Ascending aorta (tissue), 2 donors: ENCODE results near the gene MYO3B. TPM values are rescaled to one million over a fixed set of nuclear protein-coding genes. Genes with fewer than 3 reads are reported as not detected.
"Not testable (repeated sequence)": the region's sequence is repeated elsewhere in the genome, so short reads cannot be mapped to it uniquely, and the experiment has no call there.

Experiments
- DNase-seq, 2 donors: peaks; one replicate each; pipeline ENCODE4 v3.0.0-alpha.2; 2019; ENCODE audit warnings: low spot score in 2 of 2
- H3K27ac ChIP-seq, 2 donors: fragments of 200-600 bp; sonication (generic); one replicate each; pipeline ENCODE4 v1.5.1; 2016 to 2017; ENCODE audit warnings: mild to moderate bottlenecking in 1 of 2
- H3K27me3 ChIP-seq: fragments of 200-600 bp; sonication (generic); one replicate; pipeline ENCODE4 v1.5.1; 2017
- H3K36me3 ChIP-seq, 2 donors: fragments of 200-600 bp; sonication (generic); one replicate each; pipeline ENCODE4 v1.5.1; 2016
- H3K4me1 ChIP-seq, 2 donors: fragments of 200-600 bp; sonication (generic); one replicate each; pipeline ENCODE4 v1.5.1; 2016 to 2017; ENCODE audit warnings: mild to moderate bottlenecking in 1 of 2
- H3K4me3 ChIP-seq, 2 donors: fragments of 200-600 bp; sonication (generic); one replicate each; pipeline ENCODE4 v1.5.1; 2016 to 2017; ENCODE audit warnings: mild to moderate bottlenecking in 1 of 2
- H3K9me3 ChIP-seq, 2 donors: fragments of 200-600 bp; sonication (generic); one replicate each; pipeline ENCODE4 v1.5.1; 2016
- intact Hi-C: fragments of 100-400 bp; cut with DNase I; formaldehyde crosslinking; loops from one replicate; pipeline ENCODE4 v1.15.1; 2023
- total RNA-seq: library from RNA; depleted of rRNA; stranded (reverse); fragments of >200 nt; gene quantifications from one replicate; pipeline ENCODE4 v1.1.0, GENCODE V29; 2016
- TF ChIP-seq, protein P1 (sequence below), 3 experiments: fragments of 200-600 bp in 2 of 3; fragments of 450-650 bp in 1 of 3; sonication (generic) in 2 of 3; IDR thresholded peaks; one replicate each; pipeline ENCODE4 v1.5.1; 2016 to 2019; ENCODE audit warnings: antibody characterized with exemption in 3 of 3, mild to moderate bottlenecking in 1 of 3, moderate library complexity in 1 of 3

The MYO3B gene
- total RNA-seq, 1 donor from 2014 or later = not detected

DNA sequence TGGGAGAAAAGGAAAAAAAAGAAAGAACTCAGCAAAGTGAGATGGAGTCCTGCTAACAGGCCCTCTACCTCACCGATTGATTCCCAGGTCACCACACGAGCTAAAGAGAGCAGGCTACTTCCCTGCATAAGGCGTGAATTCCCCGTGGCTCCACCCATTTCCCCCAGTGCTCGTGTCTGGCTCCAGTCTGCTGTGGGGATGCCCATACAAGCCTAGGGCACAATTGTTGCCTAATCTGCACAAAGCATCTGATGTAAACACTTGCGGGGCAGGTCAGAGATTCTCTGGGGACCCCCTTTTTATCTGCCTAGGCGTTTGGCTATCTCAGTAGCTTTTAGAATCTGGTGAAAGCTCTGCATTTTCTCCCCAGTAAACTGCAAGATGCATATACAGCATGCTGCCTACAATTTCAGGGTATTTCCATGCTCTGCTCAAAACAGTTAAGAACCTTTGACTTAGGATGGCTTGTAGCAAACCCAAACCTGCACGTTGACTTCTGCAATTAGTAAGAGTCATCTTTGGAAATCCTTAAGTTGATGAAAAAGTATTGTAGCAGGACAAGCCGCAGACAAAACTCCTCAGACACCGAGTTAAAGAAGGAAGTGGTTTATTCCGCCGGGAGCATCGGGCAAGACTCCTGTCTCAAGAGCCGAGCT, 34.8 kb downstream of the MYO3B start:
- no peak for DNase-seq
- Histone ChIP-seq H3K4me1 (no peaks in the 10 kb centered on the region), H3K4me3 (no peak overlapping the region), H3K9me3 (no peaks in the 10 kb centered on the region), H3K27ac (no peak overlapping the region), H3K27me3 (no peaks in the 10 kb centered on the region), H3K36me3 (no peaks in the 10 kb centered on the region)
- intact Hi-C loops = no loop called here
- TF ChIP-seq, protein P1, sequence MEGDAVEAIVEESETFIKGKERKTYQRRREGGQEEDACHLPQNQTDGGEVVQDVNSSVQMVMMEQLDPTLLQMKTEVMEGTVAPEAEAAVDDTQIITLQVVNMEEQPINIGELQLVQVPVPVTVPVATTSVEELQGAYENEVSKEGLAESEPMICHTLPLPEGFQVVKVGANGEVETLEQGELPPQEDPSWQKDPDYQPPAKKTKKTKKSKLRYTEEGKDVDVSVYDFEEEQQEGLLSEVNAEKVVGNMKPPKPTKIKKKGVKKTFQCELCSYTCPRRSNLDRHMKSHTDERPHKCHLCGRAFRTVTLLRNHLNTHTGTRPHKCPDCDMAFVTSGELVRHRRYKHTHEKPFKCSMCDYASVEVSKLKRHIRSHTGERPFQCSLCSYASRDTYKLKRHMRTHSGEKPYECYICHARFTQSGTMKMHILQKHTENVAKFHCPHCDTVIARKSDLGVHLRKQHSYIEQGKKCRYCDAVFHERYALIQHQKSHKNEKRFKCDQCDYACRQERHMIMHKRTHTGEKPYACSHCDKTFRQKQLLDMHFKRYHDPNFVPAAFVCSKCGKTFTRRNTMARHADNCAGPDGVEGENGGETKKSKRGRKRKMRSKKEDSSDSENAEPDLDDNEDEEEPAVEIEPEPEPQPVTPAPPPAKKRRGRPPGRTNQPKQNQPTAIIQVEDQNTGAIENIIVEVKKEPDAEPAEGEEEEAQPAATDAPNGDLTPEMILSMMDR (IDR thresholded peaks at IDR 0.05) = no peak

DNA sequence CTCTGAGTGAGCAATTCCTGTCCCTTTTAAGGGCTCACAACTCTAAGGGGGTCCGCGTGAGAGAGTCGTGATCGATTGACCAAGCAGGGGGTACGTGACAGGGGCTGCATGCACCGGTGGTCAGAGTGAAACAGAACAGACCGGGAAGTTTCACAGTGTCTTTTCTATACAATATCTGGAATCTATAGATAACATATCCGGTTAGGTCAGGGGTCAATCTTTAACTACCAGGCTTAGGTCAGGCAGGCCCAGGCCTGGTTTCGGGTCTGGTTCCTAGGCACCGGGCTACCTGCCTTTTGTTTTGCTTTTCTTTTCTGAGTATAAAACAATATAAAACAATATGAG, 35.3 kb downstream of the MYO3B start:
- intact Hi-C loops = not testable (repeated sequence)

DNA sequence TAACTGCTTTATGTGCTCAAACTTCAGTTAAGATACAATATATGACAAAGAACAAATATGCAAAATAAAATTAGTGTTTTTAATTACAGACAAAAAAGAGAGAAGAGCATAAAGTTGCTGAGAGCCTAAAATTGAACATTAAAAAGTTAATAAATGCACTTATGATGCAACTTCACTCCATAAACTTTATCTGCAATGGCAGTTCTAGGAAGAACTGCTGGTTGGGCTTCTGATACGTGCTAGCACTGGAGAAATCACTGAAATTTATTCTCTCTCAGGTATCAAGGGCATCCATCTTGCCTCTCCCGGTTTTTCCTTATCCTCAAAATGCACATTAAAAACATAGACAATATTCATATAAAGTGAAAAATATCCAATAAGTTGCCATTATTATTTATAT, 35.7 kb downstream of the MYO3B start:
- TF ChIP-seq, protein P1 (IDR thresholded peaks at IDR 0.05) = no peak
- no peaks in the 10 kb centered on the region for H3K4me1 ChIP-seq
- no peak overlapping the region for H3K27ac ChIP-seq
- no peak for DNase-seq
- H3K4me3 ChIP-seq = no peak overlapping the region
- no peaks in the 10 kb centered on the region for H3K9me3 ChIP-seq
- H3K36me3 ChIP-seq = no peaks in the 10 kb centered on the region
- H3K27me3 ChIP-seq = no peaks in the 10 kb centered on the region
- intact Hi-C loops = no loop called here

More for the DNA sequence above, 35.3 kb downstream of the MYO3B start:
- not testable (repeated sequence) for H3K4me3 ChIP-seq, DNase-seq, H3K27me3 ChIP-seq, H3K27ac ChIP-seq, H3K9me3 ChIP-seq, H3K4me1 ChIP-seq, H3K36me3 ChIP-seq

DNA sequence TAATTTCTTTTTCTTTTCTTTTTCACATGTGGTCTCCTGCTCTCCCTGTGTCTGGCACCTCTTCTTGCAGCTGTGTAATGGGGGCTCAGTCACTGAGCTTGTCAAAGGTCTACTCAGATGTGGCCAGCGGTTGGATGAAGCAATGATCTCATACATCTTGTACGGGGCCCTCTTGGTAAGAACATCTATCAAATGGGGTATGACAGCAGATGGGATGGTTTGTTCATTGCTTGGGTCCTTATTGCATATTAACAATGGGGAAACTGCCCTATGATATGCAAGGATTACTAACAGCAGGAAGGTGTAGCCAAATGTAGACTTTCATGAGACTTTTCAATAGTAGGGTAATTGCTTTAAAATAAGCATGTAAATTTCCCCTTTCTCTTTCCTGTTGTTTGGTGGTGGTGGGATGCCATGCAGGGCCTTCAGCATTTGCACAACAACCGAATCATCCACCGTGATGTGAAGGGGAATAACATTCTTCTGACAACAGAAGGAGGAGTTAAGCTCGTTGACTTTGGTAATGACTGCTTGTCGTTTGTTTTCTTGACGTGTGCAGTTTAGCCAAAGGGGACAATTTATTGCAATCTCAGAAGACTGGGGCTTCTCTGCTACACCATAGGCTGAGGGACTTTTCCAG, 36.5 kb downstream of the MYO3B start:
- Histone ChIP-seq H3K27me3 (no peaks in the 10 kb centered on the region), H3K9me3 (no peaks in the 10 kb centered on the region), H3K4me3 (no peak overlapping the region), H3K27ac (no peak overlapping the region), H3K36me3 (no peaks in the 10 kb centered on the region), H3K4me1 (no peaks in the 10 kb centered on the region)
- DNase-seq = no peak
- intact Hi-C loops = no loop called here
- TF ChIP-seq, protein P1 (IDR thresholded peaks at IDR 0.05) = no peak

DNA sequence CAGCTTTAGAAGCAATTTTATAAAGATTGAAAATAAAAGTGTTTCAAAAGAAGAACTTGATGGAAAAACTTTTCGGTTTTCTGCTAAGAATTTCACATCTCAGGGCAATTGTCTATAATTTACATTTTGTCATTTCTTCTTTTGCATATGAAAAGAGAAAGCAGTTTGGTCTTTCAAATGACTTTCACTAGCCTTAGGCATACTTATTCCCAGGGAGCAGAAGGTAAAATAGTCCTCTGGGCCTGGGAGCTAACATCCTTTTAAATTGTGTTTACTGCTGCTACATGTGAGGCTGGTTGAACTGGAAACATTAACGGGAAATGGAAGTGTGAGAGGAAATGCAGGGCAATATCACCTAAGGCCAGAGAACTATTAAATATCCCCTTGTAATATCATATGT, 37.1 kb downstream of the MYO3B start:
- Histone ChIP-seq H3K27ac (no peak overlapping the region), H3K36me3 (no peaks in the 10 kb centered on the region), H3K9me3 (no peaks in the 10 kb centered on the region), H3K4me3 (no peak overlapping the region), H3K4me1 (no peaks in the 10 kb centered on the region), H3K27me3 (no peaks in the 10 kb centered on the region)
- DNase-seq = no peak
- intact Hi-C loops = no loop called here
- TF ChIP-seq, protein P1 (IDR thresholded peaks at IDR 0.05) = no peak

DNA sequence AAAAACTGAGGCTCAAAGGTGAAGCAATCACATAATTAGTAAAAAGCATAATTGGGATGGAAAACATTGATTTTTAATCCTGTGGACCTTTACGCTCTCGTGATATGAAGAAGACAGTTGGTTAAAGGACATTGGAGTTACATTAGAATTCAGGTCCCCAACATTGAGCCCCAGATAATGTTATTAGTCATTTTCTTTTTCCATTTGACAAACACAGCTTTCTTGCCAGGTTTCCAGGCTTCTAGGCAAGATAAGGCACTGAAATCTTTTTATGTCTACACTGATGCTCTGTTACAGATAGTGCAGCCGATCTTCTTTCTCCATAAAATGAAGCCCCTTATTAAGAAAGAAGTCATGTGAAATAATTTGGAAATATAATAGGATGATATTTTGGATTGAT, 38.5 kb downstream of the MYO3B start:
- TF ChIP-seq, protein P1 (IDR thresholded peaks at IDR 0.05) = no peak
- Histone ChIP-seq H3K9me3 (no peaks in the 10 kb centered on the region), H3K4me3 (no peak overlapping the region), H3K27ac (no peak overlapping the region), H3K27me3 (no peaks in the 10 kb centered on the region), H3K36me3 (no peaks in the 10 kb centered on the region), H3K4me1 (no peaks in the 10 kb centered on the region)
- intact Hi-C loops = no loop called here
- DNase-seq = no peak
